Right ventricle myocardium inferior (tissue), 1 donor: Measurements from ENCODE around the gene MAN2A2. TPM values are rescaled to one million over a fixed set of nuclear protein-coding genes. Genes with fewer than 3 reads are reported as not detected.
A peak's percentile ranks its signal among the peaks of the same experiment; 100 is the strongest.

Experiments
- ATAC-seq: fragments of 200-7000 bp; cut with Tn5 transposase; one replicate; pipeline ENCODE4 v1.9.1; 2020; ENCODE audit warnings: mild to moderate bottlenecking, moderate library complexity
- DNase-seq: peaks from one replicate; pipeline ENCODE4 v3.0.0; 2021; ENCODE audit errors: missing footprints
- intact Hi-C: fragments of 100-400 bp; cut with DNase I; formaldehyde crosslinking; loops from one replicate; pipeline ENCODE4 v1.11.0; 2022
- total RNA-seq: library from RNA; stranded (reverse); fragmentation: NEBNext Ultra II Directional; extraction: Animal tissue kit (Norgen Biotek cat#: 25700); gene quantifications from one replicate; pipeline ENCODE4 v1.2.1, GENCODE V29; 2021
- donor health status: DM: no; HTN: yes; CAD: no; lungs with severe emphysema.

Gene MAN2A2
- total RNA-seq, 1 donor from 2014 or later = 133 TPM

DNA sequence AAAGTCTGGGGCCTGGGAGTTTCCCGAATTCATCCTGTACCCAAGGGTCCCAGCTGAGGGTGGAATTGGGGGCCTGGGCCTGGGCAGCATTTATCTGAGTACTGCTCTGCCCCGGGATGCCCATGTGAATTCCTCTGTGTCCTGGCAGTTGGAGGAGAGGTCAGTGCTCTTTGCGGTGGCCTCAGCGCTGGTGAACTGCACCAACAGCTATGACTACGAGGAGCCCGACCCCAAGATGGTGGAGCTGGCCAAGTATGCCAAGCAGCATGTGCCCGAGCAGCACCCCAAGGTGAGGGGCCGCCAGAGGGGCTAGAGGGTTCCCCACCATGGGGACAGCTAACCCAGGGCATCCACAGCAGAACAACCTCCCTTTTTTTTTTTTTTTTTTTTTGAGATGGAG, 45.4 kb downstream of the MAN2A2 start:
- no peak for DNase-seq
- ATAC-seq = no peak
- intact Hi-C loops = no loop called here

DNA sequence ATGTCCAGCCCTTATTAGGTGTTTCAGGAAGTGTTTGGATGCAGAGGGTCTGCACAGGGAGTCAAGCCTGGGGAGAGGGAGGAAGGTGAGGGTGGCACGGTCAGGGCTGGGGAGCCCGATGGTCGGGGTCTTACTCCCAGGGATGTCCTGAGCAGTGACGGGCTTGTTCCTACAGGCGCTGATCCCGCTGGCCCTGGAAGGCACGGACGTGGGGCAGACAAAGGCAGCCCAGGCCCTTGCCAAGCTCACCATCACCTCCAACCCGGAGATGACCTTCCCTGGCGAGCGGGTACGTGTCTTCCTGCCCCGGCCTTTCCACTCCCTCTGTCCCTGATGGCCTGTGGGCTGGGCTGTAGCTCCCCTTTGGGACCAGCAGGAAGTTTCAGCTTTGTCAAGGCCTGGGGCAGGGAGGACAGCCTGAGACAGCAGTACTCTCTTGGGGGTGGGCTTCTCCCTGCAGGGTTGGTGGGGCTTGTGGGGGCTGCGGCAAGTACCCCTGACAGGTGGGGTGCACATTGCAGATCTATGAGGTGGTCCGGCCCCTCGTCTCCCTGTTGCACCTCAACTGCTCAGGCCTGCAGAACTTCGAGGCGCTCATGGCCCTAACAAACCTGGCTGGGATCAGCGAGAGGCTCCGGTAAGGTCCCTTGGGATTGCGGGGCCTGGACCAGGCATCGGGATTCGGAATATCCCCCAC, 47.0 kb downstream of the MAN2A2 start:
- ATAC-seq = no peak
- DNase-seq = no peak
- intact Hi-C loops = loop anchor here (10.0 kb wide), 1 partner anchor 75 kb away; the partner anchor contains the start of gene VPS33B

DNA sequence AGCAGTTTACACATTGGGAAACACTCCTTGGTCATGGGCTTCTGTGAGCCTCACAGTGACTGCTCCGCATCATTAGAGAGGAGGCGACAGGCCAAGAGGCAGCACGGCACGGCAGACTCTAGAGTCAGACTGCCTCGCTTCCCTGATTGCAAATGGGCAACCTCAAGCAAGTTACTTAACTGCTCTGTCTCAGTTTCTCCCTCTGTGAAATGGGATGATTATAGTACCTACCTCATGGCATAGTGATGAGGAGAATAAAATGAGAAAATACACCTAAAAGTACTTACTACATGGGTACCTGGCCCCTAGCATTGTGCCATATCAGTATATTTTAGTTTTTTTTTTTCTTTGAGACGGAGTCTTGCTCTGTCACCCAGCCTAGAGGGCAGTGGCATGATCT, 47.6 kb downstream of the MAN2A2 start:
- intact Hi-C loops = loop anchor here (10.0 kb wide), 1 partner anchor 74 kb away; the partner anchor contains the start of gene VPS33B
- ATAC-seq (no peak), DNase-seq (no peak)

DNA sequence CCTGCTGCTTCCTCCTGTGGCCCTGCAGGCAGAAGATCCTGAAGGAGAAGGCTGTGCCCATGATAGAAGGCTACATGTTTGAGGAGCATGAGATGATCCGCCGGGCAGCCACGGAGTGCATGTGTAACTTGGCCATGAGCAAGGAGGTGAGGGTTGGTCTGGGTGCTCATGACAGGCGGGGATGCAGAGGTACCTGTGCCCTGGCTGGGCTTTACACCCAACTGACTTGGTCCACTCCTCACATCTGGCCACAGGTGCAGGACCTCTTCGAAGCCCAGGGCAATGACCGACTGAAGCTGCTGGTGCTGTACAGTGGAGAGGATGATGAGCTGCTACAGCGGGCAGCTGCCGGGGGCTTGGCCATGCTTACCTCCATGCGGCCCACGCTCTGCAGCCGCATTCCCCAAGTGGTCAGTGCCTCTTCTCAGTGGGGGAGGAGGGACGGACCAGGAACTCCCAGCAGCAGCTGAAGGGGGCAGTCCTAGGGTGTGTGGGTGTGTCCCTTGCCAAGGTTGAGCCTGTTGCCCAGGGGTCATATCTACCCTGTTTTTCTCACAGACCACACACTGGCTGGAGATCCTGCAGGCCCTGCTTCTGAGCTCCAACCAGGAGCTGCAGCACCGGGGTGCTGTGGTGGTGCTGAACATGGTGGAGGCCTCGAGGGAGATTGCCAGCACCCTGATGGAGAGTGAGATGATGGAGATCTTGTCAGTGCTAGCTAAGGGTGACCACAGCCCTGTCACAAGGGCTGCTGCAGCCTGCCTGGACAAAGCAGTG, 50.0 kb downstream of the MAN2A2 start:
- intact Hi-C loops = loop anchor here (10.0 kb wide), 1 partner anchor 72 kb away; the partner anchor contains the start of gene VPS33B
- DNase-seq (no peak), ATAC-seq (no peak)

DNA sequence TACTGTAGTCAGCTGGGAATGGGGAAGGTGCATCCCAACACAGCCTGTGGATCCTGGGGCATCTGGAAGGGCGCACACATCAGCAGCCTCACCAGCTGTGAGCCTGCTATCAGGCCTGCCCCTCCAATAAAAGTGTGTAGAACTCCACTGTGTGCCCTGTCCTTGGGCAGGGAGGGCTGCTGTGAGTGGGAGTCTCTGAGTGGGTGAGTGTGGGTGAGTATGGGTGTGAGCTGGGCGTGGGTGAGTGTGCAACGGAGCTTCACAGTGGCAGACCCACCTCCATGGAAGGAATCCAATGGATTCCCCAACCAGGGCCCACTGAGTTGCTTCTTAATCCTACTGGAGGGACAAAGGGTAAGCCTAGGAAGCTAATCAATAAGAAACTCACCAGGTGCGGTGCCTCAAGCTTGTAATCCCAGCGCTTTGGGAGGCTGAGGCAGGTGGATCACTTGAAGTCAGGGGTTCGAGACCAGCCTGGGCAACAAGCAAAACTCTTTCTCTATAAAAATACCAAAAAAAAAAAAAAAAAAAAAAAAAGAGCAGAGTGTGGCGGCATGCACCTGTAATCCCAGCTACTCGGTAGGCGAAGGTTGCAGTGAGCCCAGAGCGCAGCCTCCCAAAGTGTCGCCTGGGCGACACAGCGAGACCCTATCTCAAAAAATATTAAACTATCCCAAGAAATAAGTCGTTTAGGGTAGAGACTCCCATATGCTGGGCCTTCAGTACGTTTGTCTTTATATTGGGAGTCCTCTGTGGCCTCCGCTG, 51.0 kb downstream of the MAN2A2 start:
- DNase-seq (no peak), ATAC-seq (no peak)
- intact Hi-C loops = loop anchor here (10.0 kb wide), 1 partner anchor 71 kb away; the partner anchor contains the start of gene VPS33B

DNA sequence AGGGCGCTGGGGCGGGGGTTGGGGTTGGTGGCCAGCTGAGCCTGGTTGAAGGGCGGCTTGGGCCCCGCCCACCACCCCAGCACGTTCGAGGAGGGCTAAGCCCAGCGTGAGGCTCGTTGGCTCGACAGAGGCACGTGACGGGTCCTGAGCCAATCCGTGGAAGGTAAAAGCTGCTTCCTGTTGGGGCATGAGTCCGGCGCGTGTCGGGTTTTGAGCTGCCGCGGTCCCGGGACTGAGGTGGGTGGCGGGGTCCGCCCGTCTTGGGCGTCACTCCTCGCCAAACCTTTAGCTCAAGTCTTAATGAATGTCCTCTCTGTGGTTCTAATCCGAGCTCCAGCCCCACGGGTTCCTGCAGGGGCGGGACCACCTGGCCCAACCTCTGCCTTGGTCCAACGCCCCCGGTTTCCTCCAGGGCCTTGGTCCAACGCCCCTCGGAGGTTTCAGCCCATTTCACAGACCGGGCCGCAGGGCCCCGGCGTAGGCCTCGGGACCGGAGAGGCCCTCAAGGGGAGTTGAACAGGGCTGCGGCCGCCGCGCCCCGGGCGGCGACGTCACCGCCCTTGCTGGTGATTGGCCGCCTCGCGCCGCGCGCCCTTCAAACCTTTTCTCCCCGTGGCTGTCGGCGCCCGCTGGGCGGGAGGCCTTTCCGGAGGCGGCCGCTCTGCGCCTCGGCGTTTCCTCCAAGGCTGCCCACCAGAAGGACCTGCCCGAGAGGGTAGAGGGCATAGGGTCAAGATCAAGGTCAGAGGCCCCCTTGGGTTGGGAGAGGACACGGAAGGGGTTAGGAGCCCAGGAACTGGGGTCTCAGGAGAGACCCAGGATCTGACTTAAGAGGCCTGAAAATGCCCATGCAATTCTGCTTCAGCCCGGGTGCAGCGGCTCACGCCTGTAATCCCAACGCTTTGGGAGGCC, 51.9 kb downstream of the MAN2A2 start, which contains the start of gene RCCD1:
Gene RCCD1 (plus strand): TSS at position 173 of the 912 bp plus-strand sequence. CDS start 1,851 bp downstream, outside the sequence.
- DNase-seq = peak; percentile 98
- peak; percentile 93 for ATAC-seq
- intact Hi-C loops = loop anchor here (5.0 to 10.0 kb wide), 3 partner anchors 37 to 317 kb away; partner anchors contain the start of genes PRC1 and VPS33B

DNA sequence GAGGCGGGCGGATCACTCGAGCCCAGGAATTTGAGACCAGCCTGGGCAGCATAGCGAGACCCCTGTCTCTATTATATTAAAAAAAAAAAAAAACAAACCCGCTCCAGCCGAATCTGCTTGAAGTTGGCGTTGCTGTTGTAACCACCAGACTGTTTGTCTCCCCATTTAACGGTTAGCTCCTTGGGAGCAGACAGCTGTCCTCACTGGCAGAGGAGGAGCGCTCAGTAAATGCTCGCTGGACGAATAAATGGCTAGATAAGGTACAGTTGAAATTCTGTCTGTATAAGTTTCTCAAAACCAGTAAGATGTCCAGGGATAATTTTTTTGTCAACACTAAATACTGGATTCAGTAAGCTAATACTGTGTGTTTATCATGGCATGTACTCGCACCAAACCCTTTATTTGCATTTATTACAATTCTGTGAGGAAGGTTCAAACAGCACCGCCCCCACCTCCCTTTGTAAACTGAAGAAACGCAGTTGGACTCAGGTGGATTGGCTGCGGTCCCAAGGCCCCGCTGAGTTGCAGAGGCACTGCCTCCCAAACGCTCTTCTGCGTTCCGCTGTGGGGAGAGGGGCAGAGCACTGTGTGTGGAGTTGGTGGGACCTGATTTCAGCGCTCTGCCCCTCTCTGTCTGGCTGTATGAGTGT, 52.6 kb downstream of the MAN2A2 start:
- no peak for DNase-seq
- no peak for ATAC-seq
- intact Hi-C loops = loop anchor here (5.0 to 10.0 kb wide), 3 partner anchors 37 to 317 kb away; partner anchors contain the start of genes PRC1 and VPS33B

DNA sequence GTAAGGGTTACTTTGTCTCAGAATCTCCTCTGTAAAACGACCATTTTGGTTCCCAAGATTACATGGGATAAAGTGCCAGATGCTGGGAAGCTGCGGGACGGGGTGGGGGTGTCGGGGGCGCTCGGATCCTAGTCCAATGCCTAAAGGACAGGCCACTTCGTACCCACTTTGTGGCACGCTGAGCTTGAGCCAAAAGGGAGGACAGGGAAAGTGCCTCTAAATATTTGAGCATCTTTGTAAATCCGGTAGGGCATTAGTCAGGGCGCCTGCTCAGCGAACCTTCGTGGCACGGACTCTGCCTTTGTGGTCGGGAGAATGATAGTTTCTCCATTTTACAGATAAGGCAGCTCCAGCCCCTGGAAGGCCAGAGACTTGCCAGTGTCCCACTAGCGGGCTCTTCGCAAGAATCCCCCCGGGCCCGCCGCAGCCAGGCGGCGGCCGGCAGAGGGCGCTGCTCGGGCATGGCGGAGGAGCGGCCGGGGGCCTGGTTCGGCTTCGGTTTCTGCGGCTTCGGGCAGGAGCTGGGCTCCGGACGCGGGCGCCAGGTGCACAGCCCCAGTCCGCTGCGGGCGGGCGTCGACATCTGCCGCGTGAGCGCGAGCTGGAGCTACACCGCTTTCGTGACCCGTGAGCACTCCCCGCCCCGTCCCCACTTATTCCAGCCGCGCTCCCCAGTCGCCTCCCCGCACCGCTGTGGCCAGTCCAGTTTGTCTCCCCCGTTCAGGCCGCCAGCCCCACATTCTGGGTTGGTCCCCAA, 53.4 kb downstream of the MAN2A2 start:
- ATAC-seq (peak; percentile 37), DNase-seq (peak; percentile 91)
- intact Hi-C loops = loop anchor here (5.0 to 10.0 kb wide), 3 partner anchors 36 to 316 kb away; partner anchors contain the start of genes PRC1 and VPS33B

DNA sequence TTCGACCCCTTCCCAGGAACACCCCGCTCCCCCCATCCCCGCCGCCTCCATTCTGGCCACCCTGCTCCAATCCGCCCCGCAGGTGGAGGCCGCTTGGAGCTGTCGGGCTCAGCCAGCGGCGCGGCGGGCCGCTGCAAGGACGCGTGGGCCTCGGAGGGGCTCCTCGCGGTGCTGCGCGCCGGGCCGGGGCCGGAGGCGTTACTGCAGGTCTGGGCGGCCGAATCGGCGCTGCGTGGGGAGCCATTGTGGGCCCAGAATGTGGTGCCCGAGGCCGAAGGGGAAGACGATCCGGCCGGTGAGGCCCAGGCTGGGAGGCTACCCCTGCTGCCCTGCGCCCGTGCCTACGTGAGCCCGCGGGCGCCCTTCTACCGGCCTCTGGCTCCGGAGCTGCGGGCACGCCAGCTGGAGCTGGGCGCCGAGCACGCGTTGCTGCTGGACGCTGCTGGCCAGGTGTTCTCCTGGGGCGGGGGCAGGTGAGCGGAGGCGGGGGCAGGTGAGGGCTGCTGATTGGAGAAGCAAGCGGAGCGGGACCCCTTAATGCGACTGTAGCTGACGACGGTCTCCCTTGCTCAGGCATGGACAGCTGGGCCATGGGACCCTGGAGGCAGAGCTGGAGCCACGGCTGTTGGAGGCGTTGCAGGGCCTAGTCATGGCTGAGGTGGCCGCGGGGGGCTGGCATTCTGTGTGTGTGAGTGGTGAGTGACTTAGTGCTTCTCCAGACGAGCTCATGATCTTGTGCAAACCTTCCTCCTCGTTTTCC, 54.1 kb downstream of the MAN2A2 start:
- intact Hi-C loops = loop anchor here (5.0 to 10.0 kb wide), 3 partner anchors 35 to 315 kb away; partner anchors contain the start of genes PRC1 and VPS33B
- peak; percentile 6 for ATAC-seq
- no peak for DNase-seq

DNA sequence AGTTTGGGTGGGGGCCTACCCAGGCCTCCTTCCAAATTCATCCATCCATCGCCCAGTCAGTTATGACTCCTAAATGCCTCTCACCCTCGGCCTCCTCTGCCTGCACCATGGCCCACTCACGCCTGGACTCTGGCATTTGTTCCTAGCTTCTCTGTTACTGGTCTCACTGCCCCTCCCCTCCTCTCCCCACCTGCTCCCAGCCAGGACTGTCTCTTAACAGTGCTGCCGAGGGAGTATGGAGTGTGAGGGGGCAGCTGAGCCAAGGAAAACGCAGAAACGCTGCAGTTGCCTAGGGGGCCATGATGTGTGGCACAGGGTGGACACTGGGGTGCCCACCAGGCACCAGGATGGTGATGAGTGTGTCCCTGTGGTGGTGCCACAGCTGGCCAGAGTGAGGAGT, 54.7 kb downstream of the MAN2A2 start:
- intact Hi-C loops = loop anchor here (5.0 to 10.0 kb wide), 3 partner anchors 35 to 315 kb away; partner anchors contain the start of genes PRC1 and VPS33B
- ATAC-seq (no peak), DNase-seq (no peak)

DNA sequence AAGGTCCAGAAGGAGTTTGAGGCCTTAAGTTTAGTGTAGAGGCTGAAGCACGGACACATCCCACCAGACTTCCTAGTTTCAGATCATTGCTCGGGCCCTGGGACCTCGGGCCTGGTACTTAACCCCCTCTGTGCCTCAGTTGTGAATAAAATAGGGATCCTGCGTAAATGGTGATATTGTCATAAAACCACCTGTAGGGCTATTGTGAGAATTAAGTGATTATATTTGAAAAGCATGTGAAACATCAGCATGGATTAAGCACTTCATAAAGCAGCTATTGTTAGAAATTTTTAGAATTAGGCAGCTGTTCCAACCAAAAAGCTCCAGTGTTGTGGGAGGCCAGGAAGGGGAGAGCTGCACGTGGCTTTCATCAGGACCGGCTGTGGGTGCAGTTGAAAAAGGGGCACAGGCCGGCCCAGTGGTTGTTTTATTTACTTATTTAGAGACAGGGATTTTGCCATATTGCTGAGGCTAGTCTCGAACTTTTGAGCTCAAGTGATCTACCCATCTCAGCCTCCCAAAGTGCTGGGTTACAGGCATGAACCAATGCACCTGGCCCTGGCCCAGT, 56.0 kb downstream of the MAN2A2 start:
- intact Hi-C loops = loop anchor here (5.0 to 10.0 kb wide), 3 partner anchors 33 to 313 kb away; partner anchors contain the start of genes PRC1 and VPS33B

DNA sequence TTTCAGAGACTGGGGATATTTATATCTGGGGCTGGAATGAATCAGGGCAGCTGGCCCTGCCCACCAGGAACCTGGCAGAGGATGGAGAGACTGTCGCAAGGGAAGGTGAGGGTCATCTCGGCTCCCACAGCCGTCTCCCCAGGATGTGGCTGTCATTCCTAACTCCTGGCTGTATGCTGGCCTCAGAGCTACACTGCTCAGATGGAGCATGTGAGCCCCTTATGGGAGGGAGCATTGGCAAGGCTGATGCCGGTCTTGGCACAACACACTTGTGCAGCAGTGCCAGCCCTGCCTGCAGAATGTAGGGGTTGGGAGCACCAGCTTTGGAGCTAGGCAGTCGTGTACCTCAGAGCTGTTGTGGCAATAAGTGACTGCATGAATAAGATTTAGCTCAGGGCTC, 56.8 kb downstream of the MAN2A2 start:
- DNase-seq = no peak
- peak; percentile 77 for ATAC-seq
- intact Hi-C loops = loop anchor here (2.0 to 10.0 kb wide), 4 partner anchors 32 to 312 kb away; partner anchors contain the start of genes PRC1 and VPS33B

More for the DNA sequence above, 56.0 kb downstream of the MAN2A2 start:
- ATAC-seq (no peak), DNase-seq (no peak)

DNA sequence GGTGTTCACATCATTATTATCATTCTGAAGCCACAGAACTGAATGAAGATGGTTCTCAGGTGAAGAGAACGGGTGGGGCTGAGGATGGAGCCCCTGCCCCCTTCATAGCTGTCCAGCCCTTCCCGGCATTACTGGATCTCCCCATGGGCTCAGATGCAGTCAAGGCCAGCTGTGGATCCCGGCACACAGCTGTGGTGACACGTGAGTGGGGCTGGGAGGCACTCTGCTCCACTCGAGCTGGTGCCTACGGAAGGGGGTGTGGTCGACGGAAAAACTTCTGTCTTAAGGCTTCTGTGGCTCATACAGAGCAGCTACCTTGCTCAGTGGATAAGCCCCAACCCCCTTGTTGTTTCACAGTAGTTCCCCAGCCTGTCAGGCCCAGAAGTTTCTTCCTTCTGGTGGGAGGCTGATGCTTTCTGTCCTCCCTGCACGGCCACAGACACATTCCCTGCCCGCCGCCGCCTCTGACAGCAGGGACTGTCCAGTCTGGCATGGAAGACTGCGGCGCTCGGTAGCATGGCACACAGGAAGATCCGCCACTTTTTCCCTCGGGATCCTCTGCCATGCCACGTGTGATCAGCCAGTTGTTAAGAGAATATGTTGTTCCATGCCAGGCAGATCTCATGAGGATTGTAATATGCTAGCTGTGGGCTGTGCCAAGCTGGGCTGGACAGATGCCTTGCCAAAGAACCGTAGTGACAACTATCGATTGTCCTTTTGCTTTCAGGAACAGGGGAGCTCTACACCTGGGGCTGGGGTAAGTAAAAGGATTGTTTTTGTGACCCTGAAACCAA, 57.4 kb downstream of the MAN2A2 start:
- DNase-seq (no peak), ATAC-seq (no peak)
- intact Hi-C loops = loop anchor here (2.0 kb wide), 1 partner anchor 88 kb away; no protein-coding TSS in a partner anchor

DNA sequence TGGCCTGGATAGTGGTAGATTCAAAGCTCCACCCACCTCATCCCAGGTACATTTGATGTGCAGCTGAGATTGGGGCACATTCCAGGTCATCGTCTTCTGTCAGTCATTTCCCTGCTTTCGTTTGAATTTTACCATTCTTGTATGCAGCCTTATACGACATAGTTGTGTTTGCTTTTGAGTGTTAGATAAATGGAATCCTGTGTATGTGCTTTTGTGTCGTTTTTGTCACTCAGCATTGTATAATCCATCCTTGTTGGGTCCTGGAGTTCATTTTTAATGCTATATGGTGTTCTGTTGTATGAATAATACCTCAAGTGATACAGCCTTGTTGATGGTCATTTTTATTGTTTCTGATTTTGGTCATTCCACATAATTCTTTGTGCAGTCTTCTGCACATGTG, 58.9 kb downstream of the MAN2A2 start:
- ATAC-seq (no peak), DNase-seq (no peak)
- intact Hi-C loops = no loop called here
